ENCODE data around the gene CASS4. TPM values are rescaled to one million over a fixed set of nuclear protein-coding genes. Genes with fewer than 3 reads are reported as not detected.

The CASS4 gene
- total and polyA plus RNA-seq, 9 of the 15 experiments (the other 6 are each of a cell fraction or from before 2014, with no cell fraction given), result 8.1 to 53.8 (median 26.7) TPM

DNA sequence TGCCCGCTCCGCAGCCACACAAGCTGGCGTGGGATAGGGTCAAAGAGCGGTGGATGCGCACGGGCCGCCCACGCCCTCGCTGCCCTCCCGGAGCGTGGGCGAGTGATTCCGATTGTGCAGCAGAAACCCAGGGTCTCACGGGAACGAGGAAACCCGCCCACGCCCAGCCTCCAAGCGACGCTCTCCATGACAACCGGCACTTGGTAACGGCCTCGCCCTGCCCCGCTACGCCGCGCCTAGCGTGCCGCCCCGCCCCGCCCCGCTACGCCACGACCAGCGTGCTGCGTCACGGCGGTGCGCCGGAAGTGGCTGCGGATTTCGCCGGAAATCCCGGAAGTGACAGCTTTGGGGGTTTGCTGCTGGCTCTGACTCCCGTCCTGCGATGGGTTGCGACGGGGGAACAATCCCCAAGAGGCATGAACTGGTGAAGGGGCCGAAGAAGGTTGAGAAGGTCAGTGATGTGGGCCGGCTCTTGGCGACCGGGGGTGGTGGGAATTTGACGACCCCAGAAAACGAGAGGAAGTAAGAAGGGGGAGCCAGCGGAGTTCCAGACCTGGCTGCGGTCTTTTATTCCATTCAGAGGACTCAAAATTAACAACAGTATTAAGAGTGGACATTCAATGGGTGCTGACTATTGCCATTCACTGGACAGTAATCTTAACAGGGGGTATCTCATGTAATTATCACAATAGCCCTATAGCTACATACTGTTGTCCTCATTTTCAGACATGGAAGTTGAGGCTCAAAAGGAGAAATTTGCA, 56.4 kb downstream of the CASS4 start, which contains the start of gene RTF2 (continued):
- TF ChIP-seq, protein P1, sequence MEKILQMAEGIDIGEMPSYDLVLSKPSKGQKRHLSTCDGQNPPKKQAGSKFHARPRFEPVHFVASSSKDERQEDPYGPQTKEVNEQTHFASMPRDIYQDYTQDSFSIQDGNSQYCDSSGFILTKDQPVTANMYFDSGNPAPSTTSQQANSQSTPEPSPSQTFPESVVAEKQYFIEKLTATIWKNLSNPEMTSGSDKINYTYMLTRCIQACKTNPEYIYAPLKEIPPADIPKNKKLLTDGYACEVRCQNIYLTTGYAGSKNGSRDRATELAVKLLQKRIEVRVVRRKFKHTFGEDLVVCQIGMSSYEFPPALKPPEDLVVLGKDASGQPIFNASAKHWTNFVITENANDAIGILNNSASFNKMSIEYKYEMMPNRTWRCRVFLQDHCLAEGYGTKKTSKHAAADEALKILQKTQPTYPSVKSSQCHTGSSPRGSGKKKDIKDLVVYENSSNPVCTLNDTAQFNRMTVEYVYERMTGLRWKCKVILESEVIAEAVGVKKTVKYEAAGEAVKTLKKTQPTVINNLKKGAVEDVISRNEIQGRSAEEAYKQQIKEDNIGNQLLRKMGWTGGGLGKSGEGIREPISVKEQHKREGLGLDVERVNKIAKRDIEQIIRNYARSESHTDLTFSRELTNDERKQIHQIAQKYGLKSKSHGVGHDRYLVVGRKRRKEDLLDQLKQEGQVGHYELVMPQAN (IDR thresholded peaks at IDR 0.05; ENCODE audit: borderline replicate concordance), result peak; percentile 94
- TF ChIP-seq, protein P2, sequence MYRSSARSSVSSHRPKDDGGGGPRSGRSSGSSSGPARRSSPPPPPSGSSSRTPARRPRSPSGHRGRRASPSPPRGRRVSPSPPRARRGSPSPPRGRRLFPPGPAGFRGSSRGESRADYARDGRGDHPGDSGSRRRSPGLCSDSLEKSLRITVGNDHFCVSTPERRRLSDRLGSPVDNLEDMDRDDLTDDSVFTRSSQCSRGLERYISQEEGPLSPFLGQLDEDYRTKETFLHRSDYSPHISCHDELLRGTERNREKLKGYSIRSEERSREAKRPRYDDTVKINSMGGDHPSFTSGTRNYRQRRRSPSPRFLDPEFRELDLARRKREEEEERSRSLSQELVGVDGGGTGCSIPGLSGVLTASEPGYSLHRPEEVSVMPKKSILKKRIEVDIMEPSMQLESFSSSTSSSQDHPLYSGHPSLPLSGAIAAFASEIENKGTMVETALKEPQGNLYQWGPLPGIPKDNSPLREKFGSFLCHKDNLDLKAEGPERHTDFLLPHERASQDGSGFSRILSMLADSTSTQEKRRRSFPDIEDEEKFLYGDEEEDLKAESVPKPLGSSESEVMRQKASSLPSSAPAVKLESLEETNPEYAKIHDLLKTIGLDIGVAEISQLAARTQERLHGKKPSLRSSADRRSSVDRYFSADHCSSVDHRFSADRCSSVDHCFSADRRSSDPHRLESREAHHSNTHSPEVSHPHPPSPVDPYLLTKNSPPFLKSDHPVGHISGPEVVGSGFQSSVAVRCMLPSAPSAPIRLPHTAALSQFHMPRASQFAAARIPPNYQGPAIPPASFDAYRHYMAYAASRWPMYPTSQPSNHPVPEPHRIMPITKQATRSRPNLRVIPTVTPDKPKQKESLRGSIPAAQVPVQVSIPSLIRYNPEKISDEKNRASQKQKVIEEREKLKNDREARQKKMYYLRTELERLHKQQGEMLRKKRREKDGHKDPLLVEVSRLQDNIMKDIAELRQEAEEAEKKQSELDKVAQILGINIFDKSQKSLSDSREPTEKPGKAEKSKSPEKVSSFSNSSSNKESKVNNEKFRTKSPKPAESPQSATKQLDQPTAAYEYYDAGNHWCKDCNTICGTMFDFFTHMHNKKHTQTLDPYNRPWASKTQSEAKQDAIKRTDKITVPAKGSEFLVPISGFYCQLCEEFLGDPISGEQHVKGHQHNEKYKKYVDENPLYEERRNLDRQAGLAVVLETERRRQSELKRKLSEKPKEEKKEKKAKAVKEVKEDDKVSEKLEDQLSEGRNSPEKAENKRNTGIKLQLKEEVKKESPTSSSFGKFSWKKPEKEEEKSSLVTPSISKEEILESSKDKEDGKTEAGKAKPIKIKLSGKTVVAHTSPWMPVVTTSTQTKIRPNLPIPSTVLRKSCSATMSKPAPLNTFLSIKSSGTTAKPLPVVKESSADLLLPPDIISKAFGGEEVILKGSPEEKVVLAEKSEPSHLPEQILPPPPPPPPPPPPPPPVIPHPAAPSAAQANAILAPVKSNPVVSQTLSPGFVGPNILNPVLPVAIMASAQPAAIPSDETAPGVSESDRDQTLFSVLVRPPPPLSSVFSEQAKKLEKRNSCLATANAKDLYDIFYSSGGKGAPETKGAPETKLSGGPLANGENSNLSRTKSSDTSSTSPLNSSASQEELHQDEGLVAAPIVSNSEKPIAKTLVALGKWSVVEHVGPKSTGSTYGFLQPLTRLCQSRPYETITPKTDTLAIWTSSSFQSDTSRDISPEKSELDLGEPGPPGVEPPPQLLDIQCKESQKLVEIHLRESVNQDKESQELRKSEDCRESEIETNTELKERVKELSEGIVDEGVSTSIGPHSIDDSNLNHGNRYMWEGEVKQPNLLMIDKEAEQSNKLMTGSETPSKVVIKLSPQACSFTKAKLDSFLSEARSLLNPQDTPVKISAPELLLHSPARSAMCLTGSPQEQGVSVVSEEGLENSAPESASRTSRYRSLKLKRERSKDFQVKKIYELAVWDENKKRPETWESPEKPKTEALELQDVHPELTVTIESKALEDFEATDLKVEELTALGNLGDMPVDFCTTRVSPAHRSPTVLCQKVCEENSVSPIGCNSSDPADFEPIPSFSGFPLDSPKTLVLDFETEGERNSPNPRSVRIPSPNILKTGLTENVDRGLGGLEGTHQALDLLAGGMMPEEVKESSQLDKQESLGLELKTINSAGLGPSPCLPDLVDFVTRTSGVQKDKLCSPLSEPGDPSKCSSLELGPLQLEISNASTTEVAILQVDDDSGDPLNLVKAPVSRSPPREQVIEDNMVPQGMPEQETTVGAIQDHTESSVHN (IDR thresholded peaks at IDR 0.05; ENCODE audit: borderline replicate concordance in 1 of 2, low read depth in 1 of 2), result no peak
- no peak for TF ChIP-seq ZNF830 (CRISPR knock-in tag; IDR thresholded peaks at IDR 0.05)
- peak; percentile 93 for TF ChIP-seq KLF13 (tag; IDR thresholded peaks at IDR 0.05; ENCODE audit: borderline replicate concordance, low read depth)
- no peak for TF ChIP-seq ZSCAN32 (CRISPR knock-in tag; IDR thresholded peaks at IDR 0.05)
- no peak for TF ChIP-seq ZNF444 (CRISPR knock-in tag; IDR thresholded peaks at IDR 0.05)
- TF ChIP-seq MEIS2 (IDR thresholded peaks at IDR 0.05; ENCODE audit: partially characterized antibody), result no peak
- TF ChIP-seq ZNF57 (CRISPR knock-in tag; IDR thresholded peaks at IDR 0.05), result no peak
- TF ChIP-seq CBX5 (IDR thresholded peaks at IDR 0.05; ENCODE audit: borderline replicate concordance, low read depth), result peak; percentile 73; the same call in 1 of the 2 replicates
- TF ChIP-seq NR2F6 (CRISPR knock-in tag; IDR thresholded peaks at IDR 0.05), result no peak
- TF ChIP-seq ZNF121 (CRISPR knock-in tag; conservative IDR thresholded peaks at IDR 0.05), result no peak
- TF ChIP-seq TBL1XR1 (IDR thresholded peaks at IDR 0.05; ENCODE audit: low read length in 2 of 2), result peak in 1 of 2 experiments; percentile 65; a peak in 1 of 4 replicates
- no peak for TF ChIP-seq TSC22D4 (tag; IDR thresholded peaks at IDR 0.05)
- TF ChIP-seq, protein P3, sequence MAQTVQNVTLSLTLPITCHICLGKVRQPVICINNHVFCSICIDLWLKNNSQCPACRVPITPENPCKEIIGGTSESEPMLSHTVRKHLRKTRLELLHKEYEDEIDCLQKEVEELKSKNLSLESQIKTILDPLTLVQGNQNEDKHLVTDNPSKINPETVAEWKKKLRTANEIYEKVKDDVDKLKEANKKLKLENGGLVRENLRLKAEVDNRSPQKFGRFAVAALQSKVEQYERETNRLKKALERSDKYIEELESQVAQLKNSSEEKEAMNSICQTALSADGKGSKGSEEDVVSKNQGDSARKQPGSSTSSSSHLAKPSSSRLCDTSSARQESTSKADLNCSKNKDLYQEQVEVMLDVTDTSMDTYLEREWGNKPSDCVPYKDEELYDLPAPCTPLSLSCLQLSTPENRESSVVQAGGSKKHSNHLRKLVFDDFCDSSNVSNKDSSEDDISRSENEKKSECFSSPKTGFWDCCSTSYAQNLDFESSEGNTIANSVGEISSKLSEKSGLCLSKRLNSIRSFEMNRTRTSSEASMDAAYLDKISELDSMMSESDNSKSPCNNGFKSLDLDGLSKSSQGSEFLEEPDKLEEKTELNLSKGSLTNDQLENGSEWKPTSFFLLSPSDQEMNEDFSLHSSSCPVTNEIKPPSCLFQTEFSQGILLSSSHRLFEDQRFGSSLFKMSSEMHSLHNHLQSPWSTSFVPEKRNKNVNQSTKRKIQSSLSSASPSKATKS (CRISPR knock-in tag; IDR thresholded peaks at IDR 0.05), result no peak
- TF ChIP-seq PML (IDR thresholded peaks at IDR 0.05; ENCODE audit: low read length), result peak; percentile 53
